ENCODE data around the gene SLC16A9.

Gene SLC16A9

GRCh38 chr10:59625721-59626522, 83.7 kb downstream of the SLC16A9 start:
- peak; percentile 80 for DNase-seq

GRCh38 chr10:59624951-59625350, 84.7 kb downstream of the SLC16A9 start:
- no peak for DNase-seq

- no peak for DNase-seq
These were observed 85.5 kb downstream of the SLC16A9 start for GRCh38 chr10:59624136-59624535.

- no peak for DNase-seq
These were observed 86.2 kb downstream of the SLC16A9 start for GRCh38 chr10:59623133-59624121.

- DNase-seq, result peak; percentile 52
These were observed 87.1 kb downstream of the SLC16A9 start for GRCh38 chr10:59622320-59623132.

GRCh38 chr10:59621771-59622170, 87.9 kb downstream of the SLC16A9 start:
- DNase-seq, result no peak

- DNase-seq, result no peak
These were observed 91.0 kb downstream of the SLC16A9 start for GRCh38 chr10:59618666-59619065.

GRCh38 chr10:59617996-59618395, 91.7 kb downstream of the SLC16A9 start:
- no peak for DNase-seq

- DNase-seq, result peak; percentile 8
These were observed 98.6 kb downstream of the SLC16A9 start for GRCh38 chr10:59611048-59611447.

- no peak for DNase-seq
These were observed 101.7 kb downstream of the SLC16A9 start for GRCh38 chr10:59607970-59608369.

- DNase-seq, result no peak
These were observed 103.1 kb downstream of the SLC16A9 start for GRCh38 chr10:59606551-59606961.

- no peak for DNase-seq
These were observed 107.7 kb downstream of the SLC16A9 start for GRCh38 chr10:59601985-59602384.
